22Rv1 (cell line): ENCODE data around the gene TMEM179B.

Experiments
- CTCF ChIP-seq: fragments of 450-650 bp; IDR thresholded peaks from 2 replicates; pipeline ENCODE4 v1.5.1; 2017; ENCODE audit warnings: mild to moderate bottlenecking
- ZFX ChIP-seq: fragments of 450-650 bp; IDR thresholded peaks from 2 replicates; pipeline ENCODE4 v1.6.1; 2017; ENCODE audit warnings: antibody characterized with exemption, borderline replicate concordance

- TF ChIP-seq CTCF = no peak
- TF ChIP-seq ZFX = no peak
Measured at GRCh38 chr11:62811659-62812058, 24.5 kb downstream of the TMEM179B start.
